Measurements from ENCODE around the gene NOS2.

DNA sequence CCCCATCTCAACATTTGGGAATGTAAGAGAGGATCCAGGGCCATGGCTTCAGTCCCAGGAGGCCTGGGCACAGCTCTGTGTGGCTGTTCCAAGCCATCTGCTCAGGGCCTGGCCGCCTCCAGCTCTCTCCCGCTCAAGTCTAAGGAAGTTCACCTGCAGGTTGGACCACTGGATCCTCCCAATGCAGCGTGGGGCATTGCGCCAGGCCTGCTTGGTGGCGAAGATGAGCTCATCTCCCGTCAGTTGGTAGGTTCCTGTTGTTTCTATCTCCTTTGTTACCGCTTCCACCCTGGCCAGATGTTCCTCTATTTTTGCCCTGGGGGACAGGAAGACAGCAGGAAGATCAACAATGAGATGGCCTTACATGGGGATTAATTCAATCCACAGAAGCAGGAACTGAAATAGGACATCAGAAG is 17.5 kb downstream of the NOS2 start:
- TF ChIP-seq ZNF274 (IDR thresholded peaks at IDR 0.05; ENCODE audit: low read depth, low read length) (no peak), YY1 (IDR thresholded peaks at IDR 0.05; ENCODE audit: insufficient read depth, insufficient read length) (no peak)
